GM12891 (cell line): ENCODE measurements around the gene ABHD17C.

Experiments
- DNase-seq: peaks from one replicate; pipeline ENCODE4 v3.0.0; 2011; ENCODE audit warnings: low spot score; ENCODE audit not compliant: insufficient read length
- FAIRE-seq: peaks from 2 replicates; lab custom pipeline; 2011; peaks lifted over from hg19 to GRCh38; lab: Jason Lieb, UNC
- PAX5 ChIP-seq: IDR thresholded peaks from 2 replicates; pipeline ENCODE4 v1.6.1; 2011; ENCODE audit warnings: low read length, moderate library complexity, mild to moderate bottlenecking; ENCODE audit not compliant: insufficient read depth, severe bottlenecking
- POLR2A ChIP-seq: IDR thresholded peaks from 2 replicates; pipeline ENCODE4 v1.6.1; 2011; ENCODE audit warnings: low read depth, low read length, control low read depth
- POLR2AphosphoS5 ChIP-seq: IDR thresholded peaks from 2 replicates; pipeline ENCODE4 v1.6.1; 2011; ENCODE audit warnings: low read depth, low read length, control low read depth
- POU2F2 ChIP-seq: IDR thresholded peaks from 2 replicates; pipeline ENCODE4 v1.6.1; 2011; ENCODE audit warnings: low read depth, mild to moderate bottlenecking, control low read depth, low read length, moderate library complexity
- SPI1 ChIP-seq: IDR thresholded peaks from 2 replicates; pipeline ENCODE4 v1.6.1; 2011; ENCODE audit warnings: low read depth, low read length, control low read depth
- TAF1 ChIP-seq: IDR thresholded peaks from 2 replicates; pipeline ENCODE4 v1.6.1; 2011; ENCODE audit warnings: low read depth, low read length, control low read depth

ABHD17C gene

GRCh38 chr15:80742081-80742480 is 47.0 kb downstream of the ABHD17C start:
- no peak for TF ChIP-seq SPI1
- no peak for TF ChIP-seq TAF1
- no peak for TF ChIP-seq PAX5
- no peak for TF ChIP-seq POU2F2
- TF ChIP-seq POLR2AphosphoS5 = no peak
- TF ChIP-seq POLR2A = no peak
- no peak for FAIRE-seq
- no peak for DNase-seq

- TF ChIP-seq POLR2AphosphoS5 (no peak), PAX5 (no peak), POU2F2 (no peak), POLR2A (no peak), SPI1 (no peak), TAF1 (no peak)
- FAIRE-seq (no peak), DNase-seq (no peak)
Measured at GRCh38 chr15:80743189-80743833, 48.2 kb downstream of the ABHD17C start.

- no peak for TF ChIP-seq PAX5
- TF ChIP-seq POLR2A = no peak
- TF ChIP-seq POU2F2 = no peak
- TF ChIP-seq SPI1 = no peak
- TF ChIP-seq POLR2AphosphoS5 = no peak
- TF ChIP-seq TAF1 = no peak
- FAIRE-seq = no peak
- no peak for DNase-seq
Measured at GRCh38 chr15:80744415-80744814, 49.3 kb downstream of the ABHD17C start.

GRCh38 chr15:80744826-80745225 is 49.7 kb downstream of the ABHD17C start:
- DNase-seq = no peak
- TF ChIP-seq POLR2A = no peak
- no peak for TF ChIP-seq POLR2AphosphoS5
- TF ChIP-seq TAF1 = no peak
- TF ChIP-seq PAX5 = no peak
- TF ChIP-seq SPI1 = no peak
- TF ChIP-seq POU2F2 = no peak

GRCh38 chr15:80745888-80746287 is 50.8 kb downstream of the ABHD17C start:
- no peak for DNase-seq
- FAIRE-seq = no peak
- no peak for TF ChIP-seq PAX5
- TF ChIP-seq POLR2A = no peak
- no peak for TF ChIP-seq SPI1
- no peak for TF ChIP-seq POU2F2
- TF ChIP-seq POLR2AphosphoS5 = no peak
- no peak for TF ChIP-seq TAF1

More at GRCh38 chr15:80744826-80745225, 49.7 kb downstream of the ABHD17C start:
- FAIRE-seq = no peak

GRCh38 chr15:80747317-80748053 is 52.4 kb downstream of the ABHD17C start:
- TF ChIP-seq POLR2AphosphoS5 = no peak
- no peak for TF ChIP-seq SPI1
- TF ChIP-seq POLR2A = no peak
- no peak for TF ChIP-seq POU2F2
- TF ChIP-seq TAF1 = no peak
- no peak for TF ChIP-seq PAX5
- no peak for DNase-seq
- no peak for FAIRE-seq

GRCh38 chr15:80749589-80749988 is 54.5 kb downstream of the ABHD17C start:
- FAIRE-seq = no peak
- no peak for DNase-seq
- TF ChIP-seq TAF1 (no peak), POLR2AphosphoS5 (no peak), SPI1 (no peak), POU2F2 (no peak), PAX5 (no peak), POLR2A (no peak)

GRCh38 chr15:80750575-80750974 is 55.5 kb downstream of the ABHD17C start:
- no peak for FAIRE-seq
- TF ChIP-seq SPI1 = no peak
- TF ChIP-seq POU2F2 = no peak
- TF ChIP-seq POLR2A = no peak
- no peak for TF ChIP-seq POLR2AphosphoS5
- TF ChIP-seq PAX5 = no peak
- no peak for TF ChIP-seq TAF1

GRCh38 chr15:80752204-80752603 is 57.1 kb downstream of the ABHD17C start:
- FAIRE-seq (no peak), DNase-seq (no peak)
- TF ChIP-seq POU2F2 (no peak), PAX5 (no peak), TAF1 (no peak), POLR2A (no peak), POLR2AphosphoS5 (no peak), SPI1 (no peak)

More at GRCh38 chr15:80750575-80750974, 55.5 kb downstream of the ABHD17C start:
- no peak for DNase-seq

- DNase-seq (no peak), FAIRE-seq (no peak)
- TF ChIP-seq POLR2AphosphoS5 (no peak), POLR2A (no peak), TAF1 (no peak), SPI1 (no peak), PAX5 (no peak), POU2F2 (no peak)
Measured at GRCh38 chr15:80753161-80753560, 58.1 kb downstream of the ABHD17C start.
